HCT116 (cell line): Measurements from ENCODE around the gene CRISPLD2. TPM values are rescaled to one million over a fixed set of nuclear protein-coding genes. Genes with fewer than 3 reads are reported as not detected.

Experiments
- ATAC-seq: fragments of 200-7000 bp; cut with Tn5 transposase; 2 replicates; pipeline ENCODE4 v1.9.1; 2020; ENCODE audit warnings: mild to moderate bottlenecking, moderate library complexity
- BruUV-seq: library from RNA; stranded (reverse); fragments of 400-500 nt; replicated peaks from 2 replicates; lab custom pipeline; 2021; lab: Mats Ljungman, UMichigan
- CTCF ChIA-PET: fragments of 300-600 bp; sonication (Branson Sonifier 250); formaldehyde crosslinking; loops from one replicate; lab custom pipeline; 2021; ENCODE audit warnings: antibody characterized with exemption; lab: Charles Lee
- POLR2A ChIA-PET: fragments of 300-600, 350-600 bp; sonication (Branson Sonifier 250); formaldehyde crosslinking; loops from one replicate; lab custom pipeline; 2021; ENCODE audit warnings: antibody characterized with exemption; lab: Charles Lee
- RAD21 ChIA-PET, 2 experiments: fragments of 300-600 bp; sonication (Branson Sonifier 250); formaldehyde crosslinking; loops; one replicate each; lab custom pipeline; 2023; ENCODE audit warnings: low total read pairs in 2 of 2; ENCODE audit not compliant: uncharacterized antibody in 2 of 2, unreplicated experiment in 2 of 2, low non-redundant PET in 1 of 2; lab: Charles Lee
- DNase-seq: peaks from one replicate; pipeline ENCODE4 v3.0.0-alpha.2; 2010; ENCODE audit warnings: low read depth, low spot score
- H2AFZ ChIP-seq: fragments of 200-600 bp; shearing (Covaris generic), sonication (generic); 2 replicates; pipeline ENCODE4 v1.6.1; 2017; ENCODE audit warnings: low read depth, mixed run types, mixed read lengths, antibody characterized with exemption, low read length; ENCODE audit not compliant: poor library complexity, severe bottlenecking
- H3K27ac ChIP-seq: 2 replicates; pipeline ENCODE4 v1.5.1; 2012; ENCODE audit warnings: low read depth, low read length
- H3K27me3 ChIP-seq: fragments of 200-600 bp; sonication (generic); 2 replicates; pipeline ENCODE4 v1.6.1; 2016; ENCODE audit warnings: mixed run types, low read length, mixed read lengths; ENCODE audit not compliant: insufficient read depth
- H3K36me3 ChIP-seq, 2 experiments: fragments of 200-500 bp in 1 of 2; fragments of 200-600 bp in 1 of 2; sonication (Bioruptor generic) in 1 of 2; sonication (generic) in 1 of 2; 2 replicates each; pipeline versions ENCODE4 v1.5.1 to v1.6.1; 2014 to 2016; ENCODE audit warnings: low read length in 2 of 2, inconsistent platforms in 1 of 2, mixed read lengths in 1 of 2, mixed run types in 1 of 2; ENCODE audit not compliant: insufficient read depth in 2 of 2, control insufficient read depth in 1 of 2
- H3K4me1 ChIP-seq, 2 experiments: fragments of 200-600 bp in 1 of 2; sonication (generic) in 1 of 2; 2 replicates each; pipeline versions ENCODE4 v1.5.1 to v1.6.1; 2012 to 2017; ENCODE audit warnings: low read length in 2 of 2, inconsistent platforms in 1 of 2, mild to moderate bottlenecking in 1 of 2, mixed read lengths in 1 of 2, mixed run types in 1 of 2, moderate library complexity in 1 of 2; ENCODE audit not compliant: insufficient read depth in 2 of 2, control insufficient read depth in 1 of 2
- H3K4me2 ChIP-seq: fragments of 200-600 bp; sonication (generic); 2 replicates; pipeline ENCODE4 v1.6.1; 2017; ENCODE audit warnings: mixed run types, low read length, mixed read lengths
- H3K4me3 ChIP-seq, 2 experiments: fragments of 200-600 bp in 1 of 2; sonication (generic) in 1 of 2; replicated peaks in 1 of 2; 2 replicates each; pipeline ENCODE4 v1.5.1; 2011 to 2016; ENCODE audit warnings: low read length in 2 of 2, control low read depth in 1 of 2, low read depth in 1 of 2, mild to moderate bottlenecking in 1 of 2, mixed read lengths in 1 of 2, mixed run types in 1 of 2
- H3K79me2 ChIP-seq: fragments of 200-600 bp; sonication (generic); 2 replicates; pipeline ENCODE4 v1.6.1; 2017; ENCODE audit warnings: mild to moderate bottlenecking, mixed run types, low read length, moderate library complexity, mixed read lengths; ENCODE audit not compliant: insufficient read depth
- H3K9ac ChIP-seq: fragments of 200-600 bp; sonication (generic); 2 replicates; pipeline ENCODE4 v1.6.1; 2016; ENCODE audit warnings: low read length, mixed read lengths
- H3K9me2 ChIP-seq: fragments of 200-600 bp; sonication (generic), shearing (Covaris generic); 2 replicates; pipeline ENCODE4 v1.6.1; 2017; ENCODE audit warnings: mixed run types, mild to moderate bottlenecking, moderate library complexity; ENCODE audit not compliant: insufficient read depth
- H3K9me3 ChIP-seq, 2 experiments: fragments of 200-500 bp in 1 of 2; fragments of 200-600 bp in 1 of 2; sonication (Bioruptor generic) in 1 of 2; sonication (generic) in 1 of 2; 2 replicates each; pipeline ENCODE4 v1.6.1; 2014 to 2017; ENCODE audit warnings: low read length in 2 of 2, mixed read lengths in 2 of 2, inconsistent platforms in 1 of 2, low read depth in 1 of 2, mild to moderate bottlenecking in 1 of 2, mixed run types in 1 of 2, moderate library complexity in 1 of 2; ENCODE audit not compliant: control insufficient read depth in 1 of 2, insufficient read depth in 1 of 2
- H4K20me1 ChIP-seq: fragments of 200-600 bp; sonication (generic), shearing (Covaris generic); 2 replicates; pipeline ENCODE4 v1.6.1; 2017; ENCODE audit warnings: mixed run types, mild to moderate bottlenecking, moderate library complexity; ENCODE audit not compliant: insufficient read depth
- ATF3 ChIP-seq: IDR thresholded peaks from 2 replicates; pipeline ENCODE4 v1.6.1; 2012
- CEBPB ChIP-seq: IDR thresholded peaks from 2 replicates; pipeline ENCODE4 v1.6.1; 2012; ENCODE audit warnings: low read depth
- EGR1 ChIP-seq: IDR thresholded peaks from 2 replicates; pipeline ENCODE4 v1.6.1; 2012; ENCODE audit warnings: low read depth
- ELF1 ChIP-seq: IDR thresholded peaks from 2 replicates; pipeline ENCODE4 v1.6.1; 2012; ENCODE audit warnings: low read depth, borderline replicate concordance
- EZH2phosphoT487 ChIP-seq: fragments of 200-600 bp; IDR thresholded peaks from 2 replicates; pipeline ENCODE4 v1.6.1; 2018; ENCODE audit warnings: antibody characterized with exemption, borderline replicate concordance
- FOSL1 ChIP-seq: IDR thresholded peaks from 2 replicates; pipeline ENCODE4 v1.6.1; 2012; ENCODE audit warnings: low read depth
- POLR2A ChIP-seq: IDR thresholded peaks from 2 replicates; pipeline ENCODE4 v1.7.0; 2011; ENCODE audit warnings: borderline replicate concordance; ENCODE audit not compliant: insufficient read depth, insufficient read length; ENCODE audit errors: extremely low read depth
- POLR2AphosphoS5 ChIP-seq: IDR thresholded peaks from 2 replicates; pipeline ENCODE4 v1.6.1; 2011; ENCODE audit warnings: mild to moderate bottlenecking, low read depth, low read length, moderate library complexity
- RAD21 ChIP-seq: IDR thresholded peaks from 2 replicates; pipeline ENCODE4 v1.6.1; 2012; ENCODE audit warnings: low read depth, mild to moderate bottlenecking
- REST ChIP-seq: IDR thresholded peaks from 2 replicates; pipeline ENCODE4 v1.6.1; 2012; ENCODE audit warnings: low read depth
- SP1 ChIP-seq: IDR thresholded peaks from 2 replicates; pipeline ENCODE4 v1.6.1; 2012; ENCODE audit warnings: low read depth
- SRF ChIP-seq: IDR thresholded peaks from 2 replicates; pipeline ENCODE4 v1.6.1; 2012; ENCODE audit warnings: low read depth
- TCF7L2 ChIP-seq: IDR thresholded peaks from 2 replicates; pipeline ENCODE4 v1.7.0; 2011; ENCODE audit warnings: borderline replicate concordance, inconsistent platforms; ENCODE audit not compliant: insufficient read depth, insufficient read length; ENCODE audit errors: extremely low read depth
- YY1 ChIP-seq: IDR thresholded peaks from 2 replicates; pipeline ENCODE4 v1.6.1; 2011; ENCODE audit warnings: low read length, low read depth, moderate library complexity, mild to moderate bottlenecking; ENCODE audit not compliant: insufficient replicate concordance; ENCODE audit errors: extremely low read depth
- ZBTB33 ChIP-seq: IDR thresholded peaks from 2 replicates; pipeline ENCODE4 v1.6.1; 2011; ENCODE audit warnings: mild to moderate bottlenecking, low read length, moderate library complexity; ENCODE audit not compliant: insufficient replicate concordance; ENCODE audit errors: extremely low read depth
- ZFX ChIP-seq: fragments of 450-650 bp; IDR thresholded peaks from 2 replicates; pipeline ENCODE4 v1.6.1; 2017
- intact Hi-C: fragments of 100-400 bp; cut with micrococcal nuclease; formaldehyde crosslinking; loops from 2 replicates; pipeline ENCODE4 v1.10.0; 2022
- total RNA-seq: library from RNA; stranded (reverse); gene quantifications from one replicate; pipeline ENCODE4 v1.2.1, GENCODE V29; 2021; ENCODE audit not compliant: unreplicated experiment

The CRISPLD2 gene
- total RNA-seq, 1 experiment from 2014 or later: 4.6 TPM

- intact Hi-C loops: no loop called here
- no peak for TF ChIP-seq SP1
- TF ChIP-seq RAD21: no peak
- no peak for TF ChIP-seq EZH2phosphoT487
- no peak for TF ChIP-seq EGR1
- Histone ChIP-seq H3K9me3 (no peaks in the 10 kb centered on the region), H3K36me3 (no peaks in the 10 kb centered on the region), H3K4me2 (no peak overlapping the region), H3K9me2 (no peaks in the 10 kb centered on the region), H3K27me3 (no peaks in the 10 kb centered on the region), H4K20me1 (no peaks in the 10 kb centered on the region), H3K27ac (no peak overlapping the region), H3K4me3 (no peak overlapping the region), H3K9ac (no peak overlapping the region), H2AFZ (no peak overlapping the region), H3K4me1 (peaks cover 46 to 54% of the 10 kb centered on the region in 2 experiments), H3K79me2 (no peaks in the 10 kb centered on the region)
- ChIA-PET POLR2A (no interaction called here), CTCF (no interaction called here), RAD21 (no interaction called here)
- ATAC-seq (no peak), DNase-seq (no peak)
- BruUV-seq: no TSS peak
Measured at GRCh38 chr16:84843149-84844048, 23.6 kb downstream of the CRISPLD2 start.

GRCh38 chr16:84844049-84844350, 24.2 kb downstream of the CRISPLD2 start:
- ChIA-PET POLR2A (no interaction called here), RAD21 (no interaction called here), CTCF (no interaction called here)
- peaks cover 40 to 48% of the 10 kb centered on the region in 2 experiments for H3K4me1 ChIP-seq
- no peaks in the 10 kb centered on the region for H4K20me1 ChIP-seq
- H2AFZ ChIP-seq: no peak overlapping the region
- no peaks in the 10 kb centered on the region for H3K9me3 ChIP-seq
- DNase-seq (no peak), ATAC-seq (no peak)
- no peaks in the 10 kb centered on the region for H3K27me3 ChIP-seq
- intact Hi-C loops: no loop called here
- no peaks in the 10 kb centered on the region for H3K36me3 ChIP-seq
- BruUV-seq: no TSS peak
- no peak overlapping the region for H3K4me3 ChIP-seq
- H3K79me2 ChIP-seq: no peaks in the 10 kb centered on the region
- H3K9ac ChIP-seq: no peak overlapping the region
- no peak overlapping the region for H3K4me2 ChIP-seq
- no peak overlapping the region for H3K27ac ChIP-seq
- no peaks in the 10 kb centered on the region for H3K9me2 ChIP-seq
- no peak for TF ChIP-seq FOSL1
- TF ChIP-seq SRF: no peak
- TF ChIP-seq POLR2AphosphoS5: no peak
- TF ChIP-seq TCF7L2: no peak
- no peak for TF ChIP-seq ZFX
- no peak for TF ChIP-seq POLR2A
- no peak for TF ChIP-seq REST
- TF ChIP-seq CEBPB: no peak
- no peak for TF ChIP-seq ZBTB33
- no peak for TF ChIP-seq ATF3
- no peak for TF ChIP-seq YY1
- no peak for TF ChIP-seq ELF1
